Measurements from ENCODE around the gene CLRN1. TPM values are rescaled to one million over a fixed set of nuclear protein-coding genes. Genes with fewer than 3 reads are reported as not detected.

Gene CLRN1
- total RNA-seq, 3 donors from 2014 or later (not counting 1 experiment from before 2014, with no cell fraction given), result not detected

DNA sequence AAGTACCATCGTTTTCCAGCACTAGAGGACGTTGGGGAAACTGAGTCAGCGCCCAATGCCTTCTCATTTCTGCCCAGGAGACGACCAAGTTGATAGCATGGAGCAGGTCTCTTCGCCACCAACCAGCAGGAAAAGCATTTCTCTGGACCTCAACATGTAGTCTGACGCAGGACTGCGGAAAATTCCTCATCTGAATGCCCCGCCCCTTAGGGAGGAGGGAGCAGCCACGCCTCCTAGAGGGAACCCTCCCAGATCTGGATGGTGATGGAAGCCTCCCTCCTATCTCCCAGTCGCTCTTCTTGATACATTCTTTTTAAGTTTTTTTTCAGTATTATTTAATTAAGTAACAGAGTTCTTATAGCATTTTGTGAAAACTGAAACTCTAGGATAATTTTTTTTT is 49.9 kb downstream of the CLRN1 start:
- Mint-ChIP-seq H3K27me3 (ENCODE audit: low read depth in 2 of 2) (peaks cover 20 to 38% of the 10 kb centered on the region in 2 donors), H3K27ac (no peak overlapping the region), H3K4me1 (peaks cover 9% of the 10 kb centered on the region in 2 donors), H3K36me3 (no peaks in the 10 kb centered on the region), H3K9me3 (no peaks in the 10 kb centered on the region), H3K4me3 (no peak overlapping the region)
- H3K9me3 ChIP-seq (ENCODE audit: control insufficient read depth, insufficient read depth, low read length), result no peaks in the 10 kb centered on the region
- DNase-seq, result no peak
- no peak overlapping the region for H3K27ac ChIP-seq (ENCODE audit: low read length)
- H3K36me3 ChIP-seq (ENCODE audit: control insufficient read depth, insufficient read depth, low read length), result no peaks in the 10 kb centered on the region
- ATAC-seq, result no peak
- H3K4me3 ChIP-seq (ENCODE audit: low read length), result no peak overlapping the region
- intact Hi-C loops (cut with micrococcal nuclease), result no loop called here
- peaks cover 8% of the 10 kb centered on the region for H3K4me1 ChIP-seq (ENCODE audit: control insufficient read depth, insufficient read depth, low read length)
- peaks cover 2% of the 10 kb centered on the region for H3K27me3 ChIP-seq (ENCODE audit: control insufficient read depth, insufficient read depth, low read length)
- no peak for TF ChIP-seq CTCF (IDR thresholded peaks at IDR 0.05)
- 90% methylated on average over 9 of the region's 10 CpGs for WGBS (ENCODE audit: insufficient coverage)

- peaks cover 20 to 41% of the 10 kb centered on the region in 2 donors for H3K27me3 Mint-ChIP-seq (ENCODE audit: low read depth in 2 of 2)
- no peak overlapping the region for H3K27ac ChIP-seq (ENCODE audit: low read length)
- H3K9me3 ChIP-seq (ENCODE audit: control insufficient read depth, insufficient read depth, low read length), result no peaks in the 10 kb centered on the region
- DNase-seq, result no peak
- H3K27me3 ChIP-seq (ENCODE audit: control insufficient read depth, insufficient read depth, low read length), result peaks cover 2% of the 10 kb centered on the region
- peaks cover 8% of the 10 kb centered on the region for H3K4me1 ChIP-seq (ENCODE audit: control insufficient read depth, insufficient read depth, low read length)
- no peaks in the 10 kb centered on the region for H3K36me3 ChIP-seq (ENCODE audit: control insufficient read depth, insufficient read depth, low read length)
- H3K4me3 ChIP-seq (ENCODE audit: low read length), result no peak overlapping the region
- intact Hi-C loops (cut with micrococcal nuclease), result no loop called here
- no peaks in the 10 kb centered on the region for H3K36me3 Mint-ChIP-seq
- H3K4me3 Mint-ChIP-seq, result no peak overlapping the region
- no peak overlapping the region for H3K27ac Mint-ChIP-seq
- TF ChIP-seq CTCF (IDR thresholded peaks at IDR 0.05), result no peak
- WGBS (ENCODE audit: insufficient coverage), result 83% methylated on average over 4 of the region's 4 CpGs
- ATAC-seq, result no peak
- H3K4me1 Mint-ChIP-seq, result peaks cover 9% of the 10 kb centered on the region in 2 donors
- H3K9me3 Mint-ChIP-seq, result no peaks in the 10 kb centered on the region
Measured at GRCh38 chr3:150921209-150921608, 51.3 kb downstream of the CLRN1 start.

DNA sequence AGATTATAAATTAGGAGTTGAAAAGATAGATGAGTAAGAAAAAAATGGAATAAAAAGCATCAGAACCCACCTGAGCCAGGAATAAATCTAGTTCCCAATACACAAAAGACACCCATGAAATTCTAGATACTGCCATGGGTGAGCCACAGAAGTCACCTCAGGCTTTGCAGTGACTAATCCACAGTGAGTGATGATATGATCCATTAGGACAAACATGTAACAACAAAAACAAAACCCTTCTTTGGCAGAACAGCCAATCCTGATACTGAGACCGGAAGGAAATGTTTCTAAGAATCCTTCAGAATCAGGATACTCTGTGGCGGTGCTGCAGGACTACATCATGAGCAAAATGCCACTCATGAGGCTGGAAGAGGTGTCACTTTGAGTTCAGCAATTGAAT is 52.3 kb downstream of the CLRN1 start:
- peaks cover under 1 to 1% of the 10 kb centered on the region in 2 donors for H3K4me1 Mint-ChIP-seq
- no peak overlapping the region for H3K4me3 Mint-ChIP-seq
- WGBS (ENCODE audit: insufficient coverage), result 94% methylated on average over 2 of the region's 2 CpGs
- Histone ChIP-seq H3K27me3 (ENCODE audit: control insufficient read depth, insufficient read depth, low read length) (peaks cover 2% of the 10 kb centered on the region), H3K36me3 (ENCODE audit: control insufficient read depth, insufficient read depth, low read length) (no peaks in the 10 kb centered on the region), H3K4me3 (ENCODE audit: low read length) (no peak overlapping the region), H3K27ac (ENCODE audit: low read length) (no peak overlapping the region), H3K9me3 (ENCODE audit: control insufficient read depth, insufficient read depth, low read length) (no peaks in the 10 kb centered on the region), H3K4me1 (ENCODE audit: control insufficient read depth, insufficient read depth, low read length) (no peaks in the 10 kb centered on the region)
- no peak for TF ChIP-seq CTCF (IDR thresholded peaks at IDR 0.05)
- no peaks in the 10 kb centered on the region for H3K9me3 Mint-ChIP-seq
- H3K27ac Mint-ChIP-seq, result no peak overlapping the region
- DNase-seq (no peak), ATAC-seq (no peak)
- no peaks in the 10 kb centered on the region for H3K36me3 Mint-ChIP-seq
- H3K27me3 Mint-ChIP-seq (ENCODE audit: low read depth in 2 of 2), result peaks cover 17 to 33% of the 10 kb centered on the region in 2 donors
- intact Hi-C loops (cut with micrococcal nuclease), result no loop called here

GRCh38 chr3:150917951-150918350 is 54.6 kb downstream of the CLRN1 start:
- H3K4me1 ChIP-seq (ENCODE audit: control insufficient read depth, insufficient read depth, low read length), result no peaks in the 10 kb centered on the region
- no peak overlapping the region for H3K4me3 Mint-ChIP-seq
- TF ChIP-seq CTCF (IDR thresholded peaks at IDR 0.05), result no peak
- no peaks in the 10 kb centered on the region for H3K9me3 ChIP-seq (ENCODE audit: control insufficient read depth, insufficient read depth, low read length)
- peaks cover 2% of the 10 kb centered on the region for H3K27me3 ChIP-seq (ENCODE audit: control insufficient read depth, insufficient read depth, low read length)
- H3K4me1 Mint-ChIP-seq, result no peaks in the 10 kb centered on the region
- ATAC-seq (no peak), DNase-seq (no peak)
- H3K36me3 Mint-ChIP-seq, result no peaks in the 10 kb centered on the region
- no peaks in the 10 kb centered on the region for H3K9me3 Mint-ChIP-seq
- H3K27ac ChIP-seq (ENCODE audit: low read length), result no peak overlapping the region
- H3K36me3 ChIP-seq (ENCODE audit: control insufficient read depth, insufficient read depth, low read length), result no peaks in the 10 kb centered on the region
- no peak overlapping the region for H3K4me3 ChIP-seq (ENCODE audit: low read length)
- WGBS (ENCODE audit: insufficient coverage), result 70% methylated on average over 7 of the region's 7 CpGs
- H3K27ac Mint-ChIP-seq, result no peak overlapping the region
- H3K27me3 Mint-ChIP-seq (ENCODE audit: low read depth in 2 of 2), result peaks cover 17 to 32% of the 10 kb centered on the region in 2 donors
- intact Hi-C loops (cut with micrococcal nuclease), result no loop called here
